Endothelial cell (in vitro differentiated cells): ENCODE measurements around the gene MRPL30. TPM values are rescaled to one million over a fixed set of nuclear protein-coding genes. Genes with fewer than 3 reads are reported as not detected.

Experiments used
- DNase-seq: peaks from one replicate; pipeline ENCODE4 v3.0.0; 2021; ENCODE audit warnings: low spot score
- H3K27ac Mint-ChIP-seq: one replicate; pipeline ENCODE4 v1.8.0; 2021; ENCODE audit warnings: mixed read lengths, inconsistent platforms; ENCODE audit not compliant: unreplicated experiment
- H3K27me3 Mint-ChIP-seq: one replicate; pipeline ENCODE4 v1.8.0; 2021; ENCODE audit warnings: mild to moderate bottlenecking, moderate library complexity, mixed read lengths, inconsistent platforms; ENCODE audit not compliant: unreplicated experiment
- H3K36me3 Mint-ChIP-seq: one replicate; pipeline ENCODE4 v1.8.0; 2021; ENCODE audit warnings: mild to moderate bottlenecking, low read depth, mixed read lengths, inconsistent platforms; ENCODE audit not compliant: unreplicated experiment
- H3K4me1 Mint-ChIP-seq: one replicate; pipeline ENCODE4 v1.8.0; 2021; ENCODE audit warnings: mild to moderate bottlenecking, mixed read lengths, inconsistent platforms; ENCODE audit not compliant: unreplicated experiment
- H3K4me3 Mint-ChIP-seq: one replicate; pipeline ENCODE4 v1.8.0; 2021; ENCODE audit warnings: mild to moderate bottlenecking, mixed read lengths, inconsistent platforms; ENCODE audit not compliant: unreplicated experiment
- H3K9me3 Mint-ChIP-seq: one replicate; pipeline ENCODE4 v1.8.0; 2021; ENCODE audit warnings: mixed read lengths, inconsistent platforms; ENCODE audit not compliant: unreplicated experiment
- total RNA-seq: library from RNA; stranded (reverse); fragmentation: NEBNext Ultra II Directional; extraction: Animal tissue kit (Norgen Biotek cat#: 25700); gene quantifications from one replicate; pipeline ENCODE4 v1.2.1, GENCODE V29; 2021; ENCODE audit not compliant: unreplicated experiment
- TF ChIP-seq, protein P1 (sequence below): fragments of 200-600 bp; sonication (generic); IDR thresholded peaks from one replicate; pipeline ENCODE4 v1.5.0; 2021; ENCODE audit warnings: antibody characterized with exemption; ENCODE audit not compliant: unreplicated experiment

The MRPL30 gene
- total RNA-seq, 1 donor from 2014 or later: 25.9 TPM

DNA sequence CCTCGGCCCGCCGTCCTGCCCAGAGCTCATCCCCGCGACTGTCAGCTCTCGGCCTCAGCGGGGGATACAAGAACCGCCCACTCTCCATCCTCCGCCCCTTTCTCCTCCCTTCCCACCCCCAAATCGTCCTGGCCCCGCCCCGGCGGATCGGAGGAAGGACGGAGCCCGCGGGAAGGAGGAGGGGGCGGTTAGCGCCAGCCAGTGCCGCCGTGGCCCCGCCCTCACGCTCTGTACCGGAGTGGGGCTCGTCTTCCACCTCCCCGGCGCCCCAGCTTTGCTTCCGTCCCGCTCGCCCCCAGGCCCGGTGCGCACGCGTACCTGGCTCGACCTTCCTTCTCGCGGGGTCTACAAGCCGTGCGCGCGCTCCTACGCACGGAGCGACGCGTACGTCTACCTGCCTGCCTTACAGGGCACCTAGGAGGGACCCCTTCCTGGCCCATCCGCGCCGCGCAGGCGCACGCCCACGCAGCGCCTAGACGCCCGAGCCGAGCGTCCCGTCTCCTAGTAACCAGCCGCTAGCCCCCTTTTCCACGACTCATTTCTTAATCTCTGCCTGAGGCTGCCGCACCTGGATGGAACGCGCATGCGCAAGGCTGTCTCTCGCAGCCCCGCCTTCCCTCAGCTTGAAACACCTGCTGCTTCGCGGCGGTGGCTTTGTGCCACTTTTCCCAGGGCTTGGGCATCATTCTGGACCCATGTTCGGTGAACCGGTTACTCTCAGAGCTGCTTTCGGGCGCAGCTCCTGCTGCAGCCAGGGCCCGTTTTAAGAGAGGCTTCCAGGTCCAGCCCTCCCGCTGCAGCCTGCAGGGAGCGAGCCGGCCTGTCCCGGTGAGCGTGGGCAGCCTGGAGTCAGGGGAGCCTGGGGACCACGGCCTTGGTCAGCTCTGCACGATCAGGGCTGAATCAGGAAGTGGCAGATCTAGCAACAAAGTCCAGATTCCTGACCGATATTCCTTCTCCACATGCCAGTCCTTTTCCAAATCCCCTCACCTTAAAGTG is 39.6 kb upstream of the MRPL30 start, which contains the start of gene C2orf15:
Gene C2orf15, plus strand, starts transcription at position 598 of the 999 bp plus-strand sequence. CDS start 8,852 bp downstream, outside the sequence.
- peak; percentile 92 for DNase-seq
- peak within 1 kb of the TSS; percentile 86 for H3K27ac Mint-ChIP-seq
- peaks cover 2% of the 10 kb centered on the region for H3K27me3 Mint-ChIP-seq
- H3K4me3 Mint-ChIP-seq: peak within 1 kb of the TSS; percentile 95
- TF ChIP-seq, protein P1, sequence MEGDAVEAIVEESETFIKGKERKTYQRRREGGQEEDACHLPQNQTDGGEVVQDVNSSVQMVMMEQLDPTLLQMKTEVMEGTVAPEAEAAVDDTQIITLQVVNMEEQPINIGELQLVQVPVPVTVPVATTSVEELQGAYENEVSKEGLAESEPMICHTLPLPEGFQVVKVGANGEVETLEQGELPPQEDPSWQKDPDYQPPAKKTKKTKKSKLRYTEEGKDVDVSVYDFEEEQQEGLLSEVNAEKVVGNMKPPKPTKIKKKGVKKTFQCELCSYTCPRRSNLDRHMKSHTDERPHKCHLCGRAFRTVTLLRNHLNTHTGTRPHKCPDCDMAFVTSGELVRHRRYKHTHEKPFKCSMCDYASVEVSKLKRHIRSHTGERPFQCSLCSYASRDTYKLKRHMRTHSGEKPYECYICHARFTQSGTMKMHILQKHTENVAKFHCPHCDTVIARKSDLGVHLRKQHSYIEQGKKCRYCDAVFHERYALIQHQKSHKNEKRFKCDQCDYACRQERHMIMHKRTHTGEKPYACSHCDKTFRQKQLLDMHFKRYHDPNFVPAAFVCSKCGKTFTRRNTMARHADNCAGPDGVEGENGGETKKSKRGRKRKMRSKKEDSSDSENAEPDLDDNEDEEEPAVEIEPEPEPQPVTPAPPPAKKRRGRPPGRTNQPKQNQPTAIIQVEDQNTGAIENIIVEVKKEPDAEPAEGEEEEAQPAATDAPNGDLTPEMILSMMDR: no peak
- no peaks in the 10 kb centered on the region for H3K9me3 Mint-ChIP-seq
- peaks cover 5% of the 10 kb centered on the region for H3K36me3 Mint-ChIP-seq
- peaks cover 5% of the 10 kb centered on the region for H3K4me1 Mint-ChIP-seq

DNA sequence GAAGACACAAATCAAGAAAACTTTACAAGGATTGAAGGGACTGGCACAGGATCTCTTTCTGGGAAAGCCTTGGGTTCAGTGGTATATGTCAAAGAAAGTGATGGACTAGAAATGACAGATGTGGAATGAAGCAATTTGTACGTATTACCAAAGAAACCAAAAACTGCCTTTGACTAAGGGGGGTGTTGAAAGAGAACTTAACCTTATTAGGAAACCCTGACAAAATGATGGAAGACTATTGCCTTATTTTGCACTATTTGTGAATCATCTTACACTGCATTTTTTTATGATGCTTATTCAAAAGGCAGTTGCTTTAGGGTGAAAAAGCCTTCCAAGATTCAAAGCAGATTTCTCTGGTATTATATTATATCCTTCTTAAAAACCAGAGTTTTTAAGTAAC is 30.3 kb upstream of the MRPL30 start:
- no peak overlapping the region for H3K4me3 Mint-ChIP-seq
- DNase-seq: no peak
- TF ChIP-seq, protein P1: no peak
- H3K27me3 Mint-ChIP-seq: peaks cover 3% of the 10 kb centered on the region
- no peak overlapping the region for H3K27ac Mint-ChIP-seq
- H3K4me1 Mint-ChIP-seq: peaks cover 12% of the 10 kb centered on the region
- no peaks in the 10 kb centered on the region for H3K36me3 Mint-ChIP-seq
- no peaks in the 10 kb centered on the region for H3K9me3 Mint-ChIP-seq

DNA sequence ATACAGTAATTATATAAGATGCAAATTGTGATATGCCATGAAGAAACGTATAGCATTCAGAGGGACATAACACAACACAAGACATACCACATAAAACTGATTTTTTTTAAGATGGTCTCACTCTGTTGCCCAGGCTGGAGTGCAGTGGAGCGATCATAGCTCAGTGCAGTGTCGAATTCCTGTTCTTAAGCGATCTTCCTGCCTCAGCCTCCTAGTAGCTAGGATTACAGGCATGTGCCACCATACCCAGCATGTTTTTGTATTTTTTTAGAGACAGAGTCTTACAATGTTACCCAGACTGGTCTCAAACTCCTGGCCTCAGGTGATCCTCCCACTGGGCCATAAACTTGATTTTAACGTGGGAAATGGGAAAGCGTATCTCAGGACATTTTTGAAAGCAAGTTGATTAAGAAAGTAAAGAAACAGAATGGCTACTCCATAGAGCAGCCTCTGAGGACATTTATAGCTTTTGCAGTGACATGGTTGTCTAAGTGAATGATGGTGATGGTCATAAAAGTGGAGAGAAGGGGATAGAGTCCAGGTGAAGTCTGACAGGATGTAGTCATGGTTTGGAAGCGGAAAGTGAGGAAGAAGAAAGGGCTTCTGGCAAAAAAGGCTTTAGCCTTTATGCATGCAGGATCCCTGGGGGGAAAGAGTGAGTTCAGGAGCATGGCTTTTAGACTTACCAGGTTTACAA is 28.6 kb upstream of the MRPL30 start:
- H3K27ac Mint-ChIP-seq: no peak overlapping the region
- no peaks in the 10 kb centered on the region for H3K9me3 Mint-ChIP-seq
- TF ChIP-seq, protein P1: no peak
- DNase-seq: no peak
- H3K27me3 Mint-ChIP-seq: peaks cover 3% of the 10 kb centered on the region
- H3K4me1 Mint-ChIP-seq: peaks cover 15% of the 10 kb centered on the region
- H3K4me3 Mint-ChIP-seq: no peak overlapping the region
- H3K36me3 Mint-ChIP-seq: no peaks in the 10 kb centered on the region

DNA sequence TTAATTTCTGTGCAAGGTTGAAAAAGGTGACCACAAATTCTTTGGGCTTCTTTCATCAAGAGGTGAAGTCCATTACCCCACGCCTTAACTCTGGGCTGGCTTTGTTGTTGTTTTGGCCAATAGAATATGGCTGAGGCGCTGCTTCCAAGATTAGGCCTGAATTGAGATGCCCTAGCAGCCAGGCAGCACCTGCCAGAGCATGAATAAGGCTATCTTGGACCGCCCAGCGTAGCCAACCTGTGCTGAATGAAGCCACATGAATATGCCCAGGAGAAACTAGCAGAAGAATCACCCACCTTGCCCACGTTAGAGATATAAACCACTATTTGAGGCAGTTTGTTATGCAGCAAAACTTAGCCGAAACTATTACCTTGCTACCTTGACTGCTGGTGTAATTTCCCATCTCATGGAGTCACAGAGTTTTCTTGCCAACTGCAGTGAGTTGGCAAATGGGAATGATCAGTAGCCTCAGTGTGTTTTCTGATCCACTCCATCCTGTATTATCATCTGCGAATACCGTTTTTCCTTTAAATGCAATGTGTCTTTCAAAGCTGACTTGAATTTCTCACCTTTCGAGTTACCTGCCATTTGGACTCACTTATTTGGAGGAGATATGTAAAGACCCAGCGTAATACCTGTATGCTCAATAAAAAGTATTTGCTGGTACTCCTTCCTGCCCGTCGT is 26.9 kb upstream of the MRPL30 start:
- no peak for DNase-seq
- TF ChIP-seq, protein P1: no peak
- H3K9me3 Mint-ChIP-seq: no peaks in the 10 kb centered on the region
- H3K27me3 Mint-ChIP-seq: peaks cover 5% of the 10 kb centered on the region
- no peaks in the 10 kb centered on the region for H3K36me3 Mint-ChIP-seq
- no peak overlapping the region for H3K27ac Mint-ChIP-seq
- peaks cover 16% of the 10 kb centered on the region for H3K4me1 Mint-ChIP-seq
- peak overlapping the region; percentile 94 for H3K4me3 Mint-ChIP-seq
